HS-5 (cell line): ENCODE measurements around the gene TENT4B.
"Not testable (repeated sequence)": the region's sequence is repeated elsewhere in the genome, so short reads cannot be mapped to it uniquely, and the experiment has no call there.

Source experiments
- DNase-seq: peaks from one replicate; pipeline ENCODE4 v3.0.0-alpha.2; 2012; ENCODE audit warnings: low read depth

TENT4B gene

DNA sequence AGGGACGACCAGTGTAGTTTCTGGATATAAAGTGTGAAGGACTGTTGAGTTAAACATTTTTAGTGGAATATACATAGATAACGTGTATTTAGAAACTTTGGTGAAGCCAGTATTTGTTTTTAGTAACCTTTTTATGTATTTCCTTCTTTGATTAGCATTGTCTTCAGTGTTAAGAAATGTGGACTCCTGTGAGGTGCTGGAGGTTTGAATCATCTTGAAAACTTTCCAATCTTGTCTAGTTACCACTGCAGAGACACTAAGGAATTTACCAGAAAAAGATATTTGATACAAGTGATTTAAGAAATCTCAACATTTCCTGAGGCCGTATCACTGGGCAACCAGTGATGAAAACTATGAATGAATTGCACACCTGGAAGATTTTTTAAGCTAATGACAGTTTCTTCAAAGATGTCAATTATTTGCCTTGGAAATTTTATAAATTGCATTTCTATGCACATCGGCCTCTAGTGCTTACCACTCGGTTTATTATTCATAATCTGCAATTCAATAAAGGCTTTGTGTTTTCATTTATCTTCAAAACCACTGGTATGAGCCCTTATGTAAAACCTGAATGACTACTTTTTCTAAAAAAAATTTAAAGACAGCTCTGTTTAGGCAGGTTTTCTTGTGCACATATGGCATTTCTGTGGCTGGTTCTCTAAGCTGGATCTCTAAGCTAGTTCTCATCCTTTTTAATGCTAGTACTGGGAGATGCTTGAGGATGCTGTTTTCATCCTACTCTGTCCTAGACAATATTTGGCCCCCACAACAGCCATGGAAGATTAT lies 81.9 kb downstream of the TENT4B start:
- DNase-seq = no peak

DNA sequence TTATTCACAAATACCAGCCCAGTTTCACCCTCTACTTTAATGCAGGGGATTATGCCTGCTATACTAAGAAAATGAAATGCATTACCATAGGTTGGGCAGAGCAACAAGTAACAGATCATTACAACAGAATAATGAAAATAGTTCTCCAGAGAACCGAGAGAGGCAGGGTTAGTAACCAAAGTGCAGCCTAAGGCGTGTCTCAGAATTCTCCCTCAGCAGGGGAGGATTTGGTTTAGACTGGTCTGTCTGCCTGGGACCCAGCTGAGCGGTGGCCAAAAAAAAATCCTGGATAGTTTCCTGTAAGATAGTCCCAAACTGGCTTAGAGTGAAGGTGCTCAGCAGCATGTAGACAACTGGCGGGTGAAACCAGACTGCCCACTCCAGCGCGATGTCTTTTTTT lies 82.5 kb downstream of the TENT4B start:
- DNase-seq = no peak

- DNase-seq = no peak
Measured at GRCh38 chr16:50238314-50238713, 85.2 kb downstream of the TENT4B start.

- no peak for DNase-seq
Measured at GRCh38 chr16:50238868-50239301, 85.8 kb downstream of the TENT4B start.

DNA sequence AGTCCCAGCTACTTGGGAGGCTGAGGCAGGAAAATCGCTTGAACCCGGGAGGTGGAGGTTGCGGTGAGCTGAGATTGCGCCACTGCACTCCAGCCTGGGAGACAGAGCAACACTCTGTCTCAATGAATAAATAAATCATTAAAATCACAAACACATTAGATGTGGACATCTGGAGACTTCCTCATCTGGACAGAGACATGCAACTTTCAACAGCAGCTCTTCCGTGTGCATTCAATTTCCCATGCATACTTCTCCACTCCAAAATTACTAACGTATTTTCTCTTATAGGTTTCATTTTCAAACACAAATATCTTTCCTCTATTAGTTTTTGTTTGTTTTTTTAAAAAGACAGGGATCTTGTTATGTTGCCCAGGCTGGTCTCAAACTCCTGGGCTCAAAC lies 89.9 kb downstream of the TENT4B start:
- not testable (repeated sequence) for DNase-seq

DNA sequence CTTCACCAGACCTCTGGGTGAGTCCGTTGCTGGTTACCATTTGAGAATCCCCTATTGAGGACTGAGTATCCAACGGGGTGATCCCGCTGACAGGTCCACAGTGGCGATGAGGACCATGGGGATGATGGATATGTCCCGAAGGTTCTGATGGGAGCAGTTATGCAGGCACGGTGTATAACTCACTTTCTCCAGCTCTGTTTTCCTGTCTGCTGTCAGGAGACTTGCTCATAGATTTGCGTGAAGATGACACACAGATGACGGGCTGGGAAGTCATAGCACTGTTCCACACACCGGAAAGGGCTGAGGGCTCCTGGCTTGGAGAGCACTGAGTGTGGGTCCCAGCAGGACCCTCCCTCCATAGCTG lies 91.0 kb downstream of the TENT4B start:
- no peak for DNase-seq

- DNase-seq = no peak
Measured at GRCh38 chr16:50244504-50245416, 91.7 kb downstream of the TENT4B start.

GRCh38 chr16:50245417-50246298 lies 92.6 kb downstream of the TENT4B start:
- DNase-seq = no peak

DNA sequence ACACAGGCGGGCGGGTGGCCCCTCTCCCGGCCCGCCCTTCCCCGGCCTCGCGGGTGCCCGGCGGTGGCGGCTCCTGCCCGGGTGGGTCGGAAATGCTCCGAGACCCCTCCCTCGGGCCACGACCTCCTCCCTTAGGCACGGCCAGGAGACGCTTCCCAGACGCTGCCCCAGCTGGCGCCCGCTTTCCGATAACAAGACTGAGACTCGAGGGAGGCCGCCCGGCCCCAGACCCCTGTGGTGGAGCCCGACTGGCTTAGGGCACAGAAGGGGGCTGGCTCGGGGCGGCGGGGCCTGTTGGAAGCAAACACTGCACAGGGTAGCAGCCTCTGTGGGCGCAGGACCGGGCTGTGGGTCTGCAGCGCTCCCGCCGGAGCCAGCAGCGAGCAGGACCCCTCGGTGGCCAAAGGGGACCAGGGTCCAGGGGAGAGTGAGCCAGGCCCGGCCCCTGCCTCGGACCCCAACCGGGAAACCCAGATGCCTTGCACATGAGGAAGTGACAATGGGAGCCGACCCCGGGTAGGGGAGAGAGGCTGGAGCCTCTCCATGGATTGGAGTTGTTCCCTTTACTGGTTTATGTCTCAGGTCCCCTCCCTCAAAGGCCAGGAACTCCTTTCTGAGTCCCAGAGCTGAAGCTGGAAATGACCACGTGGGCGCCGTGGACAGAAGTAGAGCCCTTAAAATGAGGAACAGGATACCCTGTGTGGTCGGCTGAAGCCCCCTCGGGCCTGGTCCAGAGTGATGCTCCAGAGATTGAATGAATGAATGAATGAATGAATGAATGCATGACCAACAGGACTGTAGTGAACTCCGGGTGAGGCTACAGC lies 93.4 kb downstream of the TENT4B start:
- DNase-seq = no peak

DNA sequence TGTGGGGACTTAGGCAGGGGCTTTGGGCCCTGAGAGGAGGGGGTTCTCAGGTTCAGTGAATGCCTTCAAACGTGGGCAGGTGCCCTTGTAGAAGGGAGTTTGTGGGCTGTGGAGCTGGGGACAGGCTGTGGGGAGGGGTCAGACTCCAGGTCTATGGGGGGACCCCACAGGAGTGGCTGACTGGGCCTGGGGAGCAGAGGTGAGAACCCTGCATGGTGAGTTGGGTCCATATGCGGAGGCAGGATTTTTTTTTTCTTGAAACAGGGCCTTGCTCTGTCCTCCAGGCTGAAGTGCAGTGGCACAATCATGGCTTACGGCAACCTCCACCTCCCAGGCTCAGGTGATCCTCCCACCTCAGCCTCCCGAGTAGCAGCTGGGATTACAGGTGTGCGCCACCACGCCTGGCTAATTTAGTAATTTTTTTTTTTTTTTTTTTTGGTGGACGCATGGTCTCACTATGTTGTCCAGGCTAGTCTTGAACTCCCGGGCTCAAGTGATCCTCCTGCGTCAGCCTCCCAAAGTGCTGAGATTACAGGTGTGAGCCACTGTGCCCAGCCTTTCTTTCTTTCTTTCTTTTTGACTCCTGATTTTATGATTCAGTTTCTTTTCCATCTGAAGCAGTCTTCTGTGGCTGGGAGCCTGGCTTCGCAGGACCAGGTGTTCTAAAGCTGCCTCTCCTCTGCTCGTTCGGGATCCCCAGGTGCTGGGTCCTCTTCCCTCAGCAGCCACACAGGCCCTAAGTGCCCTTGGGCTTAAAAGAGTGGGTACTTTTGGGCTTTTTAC lies 94.2 kb downstream of the TENT4B start:
- DNase-seq = no peak

GRCh38 chr16:50247906-50248608 lies 95.0 kb downstream of the TENT4B start:
- DNase-seq = no peak

DNA sequence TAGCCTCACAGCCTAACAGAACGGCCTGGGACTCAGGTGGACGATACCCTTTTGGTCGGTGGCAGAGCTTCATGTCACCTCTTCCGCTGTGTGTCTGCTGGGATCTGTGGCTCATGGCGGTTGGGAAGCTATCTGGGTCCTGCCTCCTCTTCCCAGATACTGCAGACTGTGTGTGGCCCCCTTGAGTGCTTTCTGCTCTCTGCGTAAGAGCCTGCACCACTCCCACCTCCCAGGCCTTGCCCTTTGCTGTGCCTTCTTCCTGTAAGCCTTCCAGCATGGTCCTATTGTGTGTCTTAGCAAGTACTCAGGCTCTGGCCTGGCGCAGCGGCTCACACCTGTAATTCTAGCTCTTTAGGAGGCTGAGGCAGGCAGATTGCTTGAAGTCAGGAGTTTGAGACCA lies 95.7 kb downstream of the TENT4B start:
- DNase-seq = no peak

DNA sequence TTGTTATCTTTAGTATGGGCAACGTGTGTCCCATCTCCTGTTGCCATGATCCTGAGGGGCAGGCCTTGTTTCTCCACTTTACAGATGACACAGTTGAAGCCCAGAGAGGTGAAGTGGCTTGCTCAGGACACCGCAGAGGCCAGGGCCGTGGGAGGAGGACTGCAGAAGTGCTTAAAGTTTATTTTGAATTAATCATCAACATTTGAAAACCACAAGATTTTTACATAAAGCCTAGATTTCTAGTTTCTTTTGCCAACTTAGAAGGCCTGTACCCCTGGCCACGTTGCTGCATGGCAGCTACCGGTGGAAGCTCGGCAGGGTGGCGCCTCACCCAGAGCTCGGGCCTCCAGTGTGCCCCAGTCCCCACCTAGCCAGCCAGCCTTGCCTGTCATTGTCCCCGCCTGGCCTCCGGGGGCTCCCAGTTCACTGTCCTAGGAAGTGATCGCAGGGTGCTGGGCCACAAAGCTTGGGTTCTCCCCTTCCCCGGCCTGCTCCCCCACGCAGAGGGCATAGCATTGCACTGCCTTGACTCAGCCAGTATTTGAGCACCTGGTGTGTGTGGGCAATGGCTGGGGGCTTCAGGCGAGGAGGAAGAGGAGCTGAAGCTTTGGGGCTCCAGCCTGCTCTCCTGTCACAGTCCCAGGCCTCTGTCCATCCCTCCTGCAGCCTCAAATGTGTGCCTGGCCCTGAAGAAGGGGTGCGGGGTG lies 98.4 kb downstream of the TENT4B start:
- DNase-seq = peak; percentile 38

DNA sequence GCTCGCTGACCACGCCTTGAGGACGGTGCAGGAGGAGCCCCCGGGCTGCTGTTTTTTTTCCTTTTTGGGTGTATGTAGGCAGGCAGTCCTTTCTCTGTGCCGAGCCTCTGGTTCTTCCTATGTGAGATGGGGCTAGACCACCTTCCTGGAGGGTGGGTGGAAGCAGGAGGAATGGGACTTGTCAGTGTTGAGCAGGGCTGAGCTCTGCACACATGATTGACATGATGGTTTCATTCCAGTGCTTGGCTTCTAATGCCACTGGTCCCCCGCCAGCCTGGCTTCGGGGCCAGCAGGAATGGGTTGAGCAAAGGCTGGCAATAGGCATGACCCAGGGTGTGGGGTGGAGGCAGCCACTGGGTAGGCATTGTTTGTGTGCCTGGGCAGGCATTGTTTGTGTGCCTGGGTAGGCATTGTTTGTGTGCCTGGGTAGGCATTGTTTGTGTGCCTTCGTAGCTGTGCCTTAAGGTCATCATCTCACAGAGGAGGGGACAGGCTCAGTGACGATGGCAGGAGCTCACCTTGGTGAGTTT lies 99.0 kb downstream of the TENT4B start:
- no peak for DNase-seq

DNA sequence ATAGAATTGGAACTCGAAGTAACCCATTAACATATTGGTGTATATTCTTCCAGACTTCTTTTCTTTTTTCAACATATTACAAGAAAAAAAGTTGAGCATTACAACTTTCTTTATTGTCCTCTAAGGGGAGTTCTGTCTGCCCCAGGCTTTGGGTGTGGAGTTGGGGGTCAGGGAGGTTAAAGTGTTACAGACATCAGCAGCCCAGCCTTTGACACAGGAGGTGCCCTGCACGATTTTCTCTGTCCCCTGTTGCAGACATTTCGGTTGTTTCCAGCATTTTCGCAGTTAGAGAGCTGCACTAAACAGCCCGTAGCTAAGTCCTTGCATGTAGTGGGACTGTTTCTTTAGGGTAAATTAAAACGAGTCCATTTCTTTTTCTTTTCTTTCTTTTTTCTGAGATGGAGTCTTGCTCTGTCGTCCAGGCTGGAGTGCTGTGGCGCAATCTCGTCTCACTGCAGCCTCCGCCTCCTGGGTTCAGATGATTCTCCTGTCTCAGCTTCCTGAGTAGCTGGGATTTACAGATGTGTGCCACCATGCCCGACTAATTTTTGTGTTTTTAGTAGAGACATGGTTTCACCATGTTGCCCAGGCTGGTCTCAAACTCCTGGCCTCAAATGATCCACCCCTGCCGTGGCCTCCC lies 99.9 kb downstream of the TENT4B start:
- no peak for DNase-seq

DNA sequence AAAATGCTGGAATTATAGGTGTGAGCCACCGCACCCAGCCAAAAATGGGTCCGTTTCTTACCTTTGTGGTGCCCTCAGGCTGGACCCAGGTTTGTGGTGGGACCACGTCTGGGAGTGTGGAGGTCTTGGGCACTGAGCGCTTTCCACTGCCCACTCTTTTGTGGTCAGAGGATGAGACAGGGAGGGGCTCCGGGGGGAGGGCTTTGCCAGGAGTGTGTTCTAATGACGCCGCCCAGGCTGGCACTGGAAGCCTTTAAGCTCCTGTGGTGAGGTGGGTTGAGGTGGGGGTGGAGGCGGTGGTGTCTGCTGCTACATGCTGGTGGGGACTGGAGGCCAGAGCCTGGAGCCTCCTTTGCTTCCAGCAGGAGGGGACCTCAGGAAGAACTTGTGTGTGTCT lies 100.4 kb downstream of the TENT4B start:
- DNase-seq = no peak

- DNase-seq = no peak
Measured at GRCh38 chr16:50254072-50254471, 101.0 kb downstream of the TENT4B start.

DNA sequence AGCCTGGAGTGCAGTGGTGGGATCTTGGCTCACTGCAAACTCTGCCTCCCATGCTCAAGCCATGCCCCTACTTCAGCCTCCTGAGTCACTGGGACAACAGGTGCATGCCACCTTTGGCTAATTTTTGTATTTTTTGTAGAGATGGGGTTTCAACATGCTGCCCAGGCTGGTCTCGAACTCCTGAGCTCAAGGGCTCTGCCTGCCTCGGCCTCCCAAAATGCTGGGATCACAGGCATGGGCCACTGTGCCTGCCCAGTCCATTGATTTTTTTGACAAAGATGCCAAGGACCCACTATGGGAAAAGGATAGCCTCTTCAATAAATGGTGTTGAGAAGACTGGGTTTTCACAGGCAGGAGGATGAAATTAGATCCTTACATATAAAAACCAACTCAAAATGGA lies 102.4 kb downstream of the TENT4B start:
- DNase-seq = no peak

GRCh38 chr16:50256604-50257003 lies 103.5 kb downstream of the TENT4B start:
- DNase-seq = no peak
